Left ventricle myocardium inferior (tissue), 1 donor: ENCODE results near the gene KRT80. TPM values are rescaled to one million over a fixed set of nuclear protein-coding genes. Genes with fewer than 3 reads are reported as not detected.
"Not testable (repeated sequence)": the region's sequence is repeated elsewhere in the genome, so short reads cannot be mapped to it uniquely, and the experiment has no call there.

Experiments
- DNase-seq: peaks from one replicate; pipeline ENCODE4 v3.0.0-alpha.2; 2020
- H3K27ac ChIP-seq: fragments of 200-600 bp; replicated peaks from 2 replicates; pipeline ENCODE4 v1.8.0; 2021
- H3K27me3 ChIP-seq: fragments of 200-600 bp; 2 replicates; pipeline ENCODE4 v1.8.0; 2021; ENCODE audit warnings: low read depth
- H3K36me3 ChIP-seq: fragments of 200-600 bp; 2 replicates; pipeline ENCODE4 v1.8.0; 2021
- H3K4me1 ChIP-seq: fragments of 200-600 bp; 2 replicates; pipeline ENCODE4 v1.8.0; 2021
- H3K4me3 ChIP-seq: fragments of 200-600 bp; 2 replicates; pipeline ENCODE4 v1.8.0; 2021; ENCODE audit warnings: mild to moderate bottlenecking, moderate library complexity
- H3K9me3 ChIP-seq: fragments of 200-600 bp; replicated peaks from 2 replicates; pipeline ENCODE4 v1.8.0; 2021
- intact Hi-C: fragments of 100-400 bp; cut with micrococcal nuclease; formaldehyde crosslinking; loops from one replicate; pipeline ENCODE4 v1.11.0; 2022
- long read RNA-seq: library from polyadenylated mRNA; unstranded; transcript quantifications from one replicate; pipeline ENCODE4 v2.0.0, GENCODE V29; 2021
- total RNA-seq: library from RNA; stranded (reverse); fragmentation: NEBNext Ultra II Directional; extraction: Animal tissue kit (Norgen Biotek cat#: 25700); gene quantifications from one replicate; pipeline ENCODE4 v1.2.1, GENCODE V29; 2021
- TF ChIP-seq, protein P1 (sequence below): fragments of 200-600 bp; IDR thresholded peaks from 2 replicates; pipeline ENCODE4 v1.8.0; 2021; ENCODE audit warnings: antibody characterized with exemption, mild to moderate bottlenecking, borderline replicate concordance
- donor health status: DM: no; HTN: yes; CAD: no; lungs with severe emphysema.

Gene KRT80
- total RNA-seq = not detected
- long read RNA-seq = 0 reads

DNA sequence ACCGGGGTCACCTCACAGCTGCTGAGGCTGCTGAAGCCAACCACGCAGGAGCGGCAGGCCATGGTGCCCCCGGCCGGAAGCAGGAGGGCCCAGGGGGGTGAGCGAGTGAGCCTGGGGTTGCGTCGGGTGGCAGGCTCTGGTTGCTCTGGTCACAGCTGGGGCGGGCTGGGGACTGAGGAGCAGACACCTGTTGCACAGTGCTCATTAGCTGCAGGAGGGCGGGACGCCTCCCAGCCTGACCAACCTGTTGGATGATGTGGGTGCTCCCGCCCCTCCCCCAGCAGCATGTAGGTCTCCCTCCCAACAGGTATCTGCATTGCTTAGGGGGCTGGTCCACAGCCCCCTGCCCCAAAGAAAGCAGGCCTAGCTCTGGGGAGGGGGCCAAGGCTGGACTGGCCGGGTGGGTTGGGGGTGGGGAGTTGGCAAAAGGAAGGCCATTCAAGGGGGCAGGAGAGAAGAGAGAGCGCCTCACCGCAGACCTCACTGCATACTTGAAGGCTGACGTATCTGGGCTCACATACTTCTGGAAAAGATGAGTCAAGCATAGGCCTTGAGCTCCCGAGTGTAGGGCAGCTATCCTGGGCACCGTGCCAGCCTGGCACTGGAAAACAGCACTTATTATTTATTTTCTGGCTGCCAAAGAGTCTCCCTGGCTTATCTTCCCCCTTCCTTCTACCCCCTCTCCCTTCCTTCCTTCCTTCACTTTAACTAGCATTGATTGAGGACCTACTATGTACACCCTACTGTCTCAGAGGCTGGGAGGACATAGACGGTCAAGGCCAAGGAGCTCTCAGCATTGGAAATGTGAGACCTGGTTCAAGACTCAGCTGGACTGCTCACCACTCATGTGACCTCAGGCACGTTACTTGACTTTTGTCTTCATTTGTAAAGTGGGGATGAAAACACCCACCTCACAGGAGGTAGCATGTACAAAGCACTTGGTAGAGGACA, at the start of gene KRT80:
Gene KRT80, minus strand, starts transcription at position 174 of the 951 bp plus-strand sequence. Its CDS starts 112 bp downstream, at position 62.
- peak; percentile 81 for DNase-seq
- intact Hi-C loops = no loop called here
- TF ChIP-seq, protein P1, sequence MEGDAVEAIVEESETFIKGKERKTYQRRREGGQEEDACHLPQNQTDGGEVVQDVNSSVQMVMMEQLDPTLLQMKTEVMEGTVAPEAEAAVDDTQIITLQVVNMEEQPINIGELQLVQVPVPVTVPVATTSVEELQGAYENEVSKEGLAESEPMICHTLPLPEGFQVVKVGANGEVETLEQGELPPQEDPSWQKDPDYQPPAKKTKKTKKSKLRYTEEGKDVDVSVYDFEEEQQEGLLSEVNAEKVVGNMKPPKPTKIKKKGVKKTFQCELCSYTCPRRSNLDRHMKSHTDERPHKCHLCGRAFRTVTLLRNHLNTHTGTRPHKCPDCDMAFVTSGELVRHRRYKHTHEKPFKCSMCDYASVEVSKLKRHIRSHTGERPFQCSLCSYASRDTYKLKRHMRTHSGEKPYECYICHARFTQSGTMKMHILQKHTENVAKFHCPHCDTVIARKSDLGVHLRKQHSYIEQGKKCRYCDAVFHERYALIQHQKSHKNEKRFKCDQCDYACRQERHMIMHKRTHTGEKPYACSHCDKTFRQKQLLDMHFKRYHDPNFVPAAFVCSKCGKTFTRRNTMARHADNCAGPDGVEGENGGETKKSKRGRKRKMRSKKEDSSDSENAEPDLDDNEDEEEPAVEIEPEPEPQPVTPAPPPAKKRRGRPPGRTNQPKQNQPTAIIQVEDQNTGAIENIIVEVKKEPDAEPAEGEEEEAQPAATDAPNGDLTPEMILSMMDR = no peak
- Histone ChIP-seq H3K27me3 (no peaks in the 10 kb centered on the region), H3K36me3 (no peaks in the 10 kb centered on the region), H3K4me3 (no peak within 1 kb of the TSS), H3K4me1 (peaks cover 40% of the 10 kb centered on the region), H3K27ac (peak within 1 kb of the TSS; percentile 30), H3K9me3 (no peaks in the 10 kb centered on the region)

DNA sequence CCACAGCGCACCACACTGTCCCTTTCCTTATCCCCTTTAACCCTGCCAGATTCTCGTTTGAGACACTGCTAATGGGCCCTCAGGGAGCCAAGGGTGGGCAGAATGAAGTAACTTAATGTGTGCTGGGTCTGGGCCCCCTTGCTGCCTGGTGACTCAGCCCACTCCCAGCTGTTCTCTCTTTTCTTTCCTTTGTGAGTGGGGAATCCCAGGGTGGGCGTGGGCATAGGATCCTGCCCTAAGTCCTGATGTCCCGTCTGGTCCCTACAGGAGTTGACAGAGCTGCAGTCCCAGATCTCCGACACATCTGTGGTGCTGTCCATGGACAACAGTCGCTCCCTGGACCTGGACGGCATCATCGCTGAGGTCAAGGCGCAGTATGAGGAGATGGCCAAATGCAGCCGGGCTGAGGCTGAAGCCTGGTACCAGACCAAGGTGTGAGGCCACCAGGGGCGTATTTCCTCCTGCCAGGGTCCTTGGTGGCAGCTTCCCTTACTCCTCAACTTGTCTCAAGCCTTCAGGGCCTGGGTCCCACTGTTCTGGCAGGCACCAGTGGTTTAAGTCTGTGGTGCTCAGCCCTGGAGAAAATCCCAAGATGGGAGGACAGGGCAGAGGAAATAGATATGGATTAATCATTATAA, 49.5 kb upstream of the KRT80 start:
- TF ChIP-seq, protein P1 = no peak
- no peaks in the 10 kb centered on the region for H3K36me3 ChIP-seq
- DNase-seq = no peak
- intact Hi-C loops = no loop called here
- H3K27me3 ChIP-seq = peaks cover 19% of the 10 kb centered on the region
- no peak overlapping the region for H3K27ac ChIP-seq
- no peak overlapping the region for H3K4me3 ChIP-seq
- H3K9me3 ChIP-seq = no peaks in the 10 kb centered on the region
- H3K4me1 ChIP-seq = peaks cover 15% of the 10 kb centered on the region

DNA sequence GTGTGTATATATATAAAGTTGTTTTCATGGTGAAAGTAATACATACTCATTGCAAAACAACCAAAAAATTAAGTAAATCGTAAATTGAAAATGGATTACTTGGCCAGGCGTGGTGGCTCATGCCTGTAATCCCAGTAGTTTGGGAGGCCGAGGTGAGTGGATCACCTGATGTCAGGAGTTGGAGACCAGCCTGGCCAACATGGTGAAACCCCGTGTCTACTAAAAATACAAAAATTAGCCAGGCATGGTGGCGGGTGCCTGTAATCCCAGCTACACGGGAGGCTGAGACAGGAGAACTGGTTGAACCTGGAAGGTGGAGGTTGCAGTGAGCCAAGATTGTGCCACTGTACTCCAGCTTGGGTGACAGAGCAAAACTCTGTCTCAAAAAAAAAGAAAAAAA, 48.4 kb upstream of the KRT80 start:
- H3K9me3 ChIP-seq, H3K36me3 ChIP-seq, H3K4me3 ChIP-seq, DNase-seq, H3K27ac ChIP-seq, intact Hi-C loops: not testable (repeated sequence)
- Histone ChIP-seq H3K4me1 (peaks cover 15% of the 10 kb centered on the region), H3K27me3 (peaks cover 29% of the 10 kb centered on the region)

DNA sequence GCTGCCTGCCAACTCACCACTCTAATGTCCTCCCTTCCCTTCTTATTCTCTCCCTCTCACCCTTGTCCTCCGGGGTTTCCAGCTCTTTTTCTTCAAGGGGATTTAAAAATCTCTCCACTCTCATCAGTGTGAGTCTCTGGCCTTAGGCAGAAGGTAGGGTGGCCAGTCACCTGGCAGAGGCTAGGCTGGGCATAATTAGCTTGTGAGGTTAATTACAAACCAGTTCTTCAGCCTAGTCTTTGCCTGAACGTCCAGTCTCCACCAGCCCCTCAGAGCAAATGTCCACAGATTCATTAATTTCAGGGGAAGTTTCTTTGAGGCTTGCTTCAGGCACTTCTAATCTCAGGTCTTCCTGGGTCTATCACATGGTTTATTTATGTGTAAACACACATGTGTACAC, 48.0 kb upstream of the KRT80 start:
- TF ChIP-seq, protein P1 = no peak
- H3K27ac ChIP-seq = no peak overlapping the region

DNA sequence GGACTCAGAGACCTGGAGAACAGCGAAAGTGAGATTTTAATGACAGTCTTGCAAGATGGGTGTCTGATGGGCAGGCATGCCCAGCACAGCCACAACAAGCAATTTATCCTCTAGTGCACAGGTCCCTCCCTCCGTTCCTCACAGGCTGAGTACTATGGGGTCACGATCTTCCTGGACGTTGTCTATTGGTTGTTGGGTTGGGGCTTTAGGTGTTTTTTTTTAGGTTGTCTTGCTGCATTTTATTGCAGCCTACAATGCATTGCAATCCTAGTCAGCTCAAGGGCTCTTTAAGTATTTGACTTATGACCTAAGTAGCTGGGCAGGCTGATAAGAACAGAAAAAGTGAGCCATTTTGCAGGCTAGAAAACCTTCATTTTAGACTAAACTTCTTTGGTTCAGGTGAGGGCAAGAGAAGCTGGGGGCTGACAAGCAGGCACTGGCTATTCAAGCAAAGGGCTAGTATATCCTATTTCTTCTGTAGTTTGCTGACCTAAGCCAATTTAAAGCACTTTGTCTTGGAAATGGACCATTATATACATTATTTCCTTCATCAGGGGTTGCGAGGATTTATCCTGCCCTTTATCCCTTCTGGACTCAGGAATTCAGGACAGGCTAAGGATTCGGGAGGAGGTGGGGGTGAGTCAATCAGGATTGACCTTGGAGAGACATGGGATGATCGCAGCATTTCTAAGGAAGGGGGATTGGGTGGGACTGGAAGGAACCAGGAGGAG, 47.3 kb upstream of the KRT80 start:
- no peak overlapping the region for H3K4me3 ChIP-seq
- TF ChIP-seq, protein P1 = no peak
- H3K36me3 ChIP-seq = no peaks in the 10 kb centered on the region
- no peak overlapping the region for H3K27ac ChIP-seq
- peaks cover 41% of the 10 kb centered on the region for H3K27me3 ChIP-seq
- H3K4me1 ChIP-seq = peaks cover 9% of the 10 kb centered on the region
- intact Hi-C loops = no loop called here
- H3K9me3 ChIP-seq = no peaks in the 10 kb centered on the region
- DNase-seq = no peak

More for the DNA sequence above, 48.0 kb upstream of the KRT80 start:
- Histone ChIP-seq H3K36me3 (no peaks in the 10 kb centered on the region), H3K27me3 (peaks cover 34% of the 10 kb centered on the region), H3K4me3 (no peak overlapping the region), H3K9me3 (no peaks in the 10 kb centered on the region), H3K4me1 (peaks cover 15% of the 10 kb centered on the region)
- DNase-seq = no peak
- intact Hi-C loops = no loop called here
